Tibial nerve (tissue), 3 donors: ENCODE data around the gene TMEM201.

Experiments
- EP300 ChIP-seq, 2 donors: sonication (generic); formaldehyde crosslinking; IDR thresholded peaks; one replicate each; pipeline ENCODE4 v1.6.1; 2017; ENCODE audit warnings: antibody characterized with exemption in 2 of 2, mild to moderate bottlenecking in 1 of 2
- POLR2A ChIP-seq, 2 donors: fragments of 450-650 bp; IDR thresholded peaks; one replicate each; pipeline ENCODE4 v1.6.1; 2017; ENCODE audit warnings: antibody characterized with exemption in 2 of 2, mild to moderate bottlenecking in 2 of 2, moderate library complexity in 2 of 2

DNA sequence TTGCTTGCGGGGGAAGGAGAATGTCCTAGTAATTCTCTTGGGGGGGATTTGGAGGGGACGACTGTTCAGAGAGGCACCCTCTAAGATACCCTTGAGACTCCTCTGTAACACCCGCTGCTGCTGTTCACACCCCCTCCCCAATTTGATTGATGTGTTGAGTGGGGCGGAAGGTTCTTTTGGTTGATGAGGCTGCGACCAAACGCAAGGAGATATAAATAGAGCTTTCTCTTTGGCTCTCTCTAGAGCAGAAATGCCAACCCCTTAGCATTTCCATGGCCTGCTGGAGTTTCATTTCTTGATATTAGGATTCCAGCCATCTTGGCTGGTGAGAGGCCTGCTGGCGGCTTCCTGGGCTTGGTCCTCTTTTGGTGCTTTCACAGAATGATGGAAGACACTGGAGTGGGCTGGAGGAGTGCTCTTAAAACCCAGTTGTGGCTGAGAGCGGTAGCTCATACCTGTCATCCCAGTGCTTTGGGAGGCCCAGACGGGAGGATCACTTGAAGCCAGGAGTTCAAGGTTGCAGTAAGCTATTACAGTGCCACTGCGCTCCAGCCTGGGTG lies 64.9 kb downstream of the TMEM201 start:
- TF ChIP-seq EP300 (IDR thresholded peaks at IDR 0.05): no peak
- TF ChIP-seq POLR2A (IDR thresholded peaks at IDR 0.05): no peak
